Mesendoderm (in vitro differentiated cells): ENCODE data around the gene GJB3.

Experiments used
- DNase-seq: peaks from one replicate; pipeline ENCODE4 v3.0.0; 2013
- H2AK5ac ChIP-seq: 2 replicates; pipeline ENCODE4 v1.6.1; 2013; ENCODE audit warnings: low read length, inconsistent platforms
- H2BK120ac ChIP-seq: 2 replicates; pipeline ENCODE4 v1.6.1; 2013; ENCODE audit warnings: low read depth, mild to moderate bottlenecking, low read length, moderate library complexity, mixed read lengths
- H2BK15ac ChIP-seq: replicated peaks from 2 replicates; pipeline ENCODE4 v1.6.1; 2013; ENCODE audit warnings: low read depth, mild to moderate bottlenecking, moderate library complexity
- H2BK5ac ChIP-seq: 2 replicates; pipeline ENCODE4 v1.6.1; 2013; ENCODE audit warnings: low read length, inconsistent platforms
- H3K18ac ChIP-seq: 2 replicates; pipeline ENCODE4 v1.6.1; 2013; ENCODE audit warnings: mild to moderate bottlenecking, low read length, mixed read lengths
- H3K23ac ChIP-seq: one replicate; pipeline ENCODE4 v1.6.1; 2013; ENCODE audit warnings: low read length
- H3K27ac ChIP-seq: 2 replicates; pipeline ENCODE4 v1.5.1; 2013; ENCODE audit warnings: low read depth, mild to moderate bottlenecking, inconsistent platforms, low read length, moderate library complexity
- H3K27me3 ChIP-seq: 2 replicates; pipeline ENCODE4 v1.6.1; 2013; ENCODE audit warnings: low read length, control low read depth, mild to moderate bottlenecking, inconsistent platforms; ENCODE audit not compliant: insufficient read depth, poor library complexity
- H3K36me3 ChIP-seq: 2 replicates; pipeline ENCODE4 v1.6.1; 2013; ENCODE audit warnings: low read length, inconsistent platforms; ENCODE audit not compliant: control insufficient read depth, insufficient read depth
- H3K4ac ChIP-seq: one replicate; pipeline ENCODE4 v1.6.1; 2013; ENCODE audit warnings: low read depth, mild to moderate bottlenecking, low read length, moderate library complexity
- H3K4me1 ChIP-seq: 2 replicates; pipeline ENCODE4 v1.6.1; 2013; ENCODE audit warnings: low read depth, low read length, inconsistent platforms; ENCODE audit not compliant: control insufficient read depth
- H3K4me2 ChIP-seq: 2 replicates; pipeline ENCODE4 v1.6.1; 2013; ENCODE audit warnings: low read length
- H3K4me3 ChIP-seq: 2 replicates; pipeline ENCODE4 v1.5.1; 2013; ENCODE audit warnings: mild to moderate bottlenecking, low read length
- H3K56ac ChIP-seq: one replicate; pipeline ENCODE4 v1.6.1; 2013; ENCODE audit warnings: low read length
- H3K79me1 ChIP-seq: 2 replicates; pipeline ENCODE4 v1.6.1; 2013; ENCODE audit warnings: low read length, inconsistent platforms
- H3K79me2 ChIP-seq: 2 replicates; pipeline ENCODE4 v1.6.1; 2013; ENCODE audit warnings: mild to moderate bottlenecking, low read length; ENCODE audit not compliant: control insufficient read depth, insufficient read depth
- H3K9ac ChIP-seq: 2 replicates; pipeline ENCODE4 v1.6.1; 2013; ENCODE audit warnings: low read length, inconsistent platforms
- H4K5ac ChIP-seq: one replicate; pipeline ENCODE4 v1.6.1; 2013; ENCODE audit warnings: low read length
- H4K8ac ChIP-seq: one replicate; pipeline ENCODE4 v1.6.1; 2013; ENCODE audit warnings: low read depth, mild to moderate bottlenecking, control low read depth, low read length, moderate library complexity
- WGBS: extraction: QIAGEN DNeasy Blood & Tissue Kit; methylation state at CpG from one replicate; pipeline ENCODE4 v1.1.7; 2013; ENCODE audit warnings: low lambda C conversion rate, missing lambda C conversion rate; ENCODE audit not compliant: insufficient coverage; ENCODE audit errors: extremely low coverage; 5-methylcytosine and 5-hydroxymethylcytosine counted together

GJB3 gene

DNA sequence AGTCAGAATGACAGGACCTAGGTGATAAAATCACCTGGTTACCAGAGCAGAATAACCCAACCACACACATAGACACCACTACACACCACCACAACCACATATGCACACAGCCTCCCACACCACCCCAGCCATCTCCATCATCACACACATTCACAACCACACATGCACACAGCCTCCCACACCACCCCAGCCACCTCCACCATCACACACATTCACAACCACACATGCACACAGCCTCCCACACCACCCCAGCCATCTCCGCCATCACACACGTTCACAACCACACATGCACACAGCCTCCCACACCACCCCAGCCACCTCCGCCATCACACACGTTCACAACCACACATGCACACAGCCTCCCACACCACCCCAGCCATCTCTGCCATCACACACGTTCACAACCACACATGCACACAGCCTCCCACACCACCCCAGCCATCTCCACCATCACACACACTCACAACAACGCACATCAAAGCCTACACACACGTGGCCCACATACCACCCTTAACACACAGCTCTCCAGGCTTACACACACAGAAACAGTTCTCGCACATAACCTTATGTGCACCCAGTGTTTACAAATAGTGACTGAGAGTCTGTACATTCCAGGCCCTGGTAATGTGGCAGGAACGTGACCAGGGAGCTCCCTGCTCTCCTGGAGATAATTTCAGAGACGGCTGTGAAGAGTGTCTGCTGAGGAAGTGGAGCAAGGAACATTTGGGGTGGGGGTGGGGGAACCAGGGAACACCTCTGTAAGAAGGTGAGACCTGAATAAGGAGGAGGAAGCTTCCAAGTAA lies 3.3 kb upstream of the GJB3 start:
- Histone ChIP-seq H3K79me2 (no peaks in the 10 kb centered on the region), H3K27me3 (no peaks in the 10 kb centered on the region), H4K5ac (no peak overlapping the region), H3K4ac (no peak overlapping the region), H2BK5ac (no peak overlapping the region), H3K56ac (peak overlapping the region; percentile 3), H3K36me3 (no peaks in the 10 kb centered on the region), H4K8ac (no peak overlapping the region), H3K18ac (no peak overlapping the region), H2BK120ac (no peak overlapping the region), H3K27ac (no peak overlapping the region), H3K9ac (no peak overlapping the region), H3K4me2 (no peak overlapping the region), H3K79me1 (no peaks in the 10 kb centered on the region), H3K23ac (no peak overlapping the region), H3K4me1 (peaks cover 2% of the 10 kb centered on the region), H3K4me3 (no peak overlapping the region), H2BK15ac (no peak overlapping the region), H2AK5ac (no peak overlapping the region)
- 100% methylated on average over 2 of the region's 10 CpGs for WGBS
- no peak for DNase-seq

DNA sequence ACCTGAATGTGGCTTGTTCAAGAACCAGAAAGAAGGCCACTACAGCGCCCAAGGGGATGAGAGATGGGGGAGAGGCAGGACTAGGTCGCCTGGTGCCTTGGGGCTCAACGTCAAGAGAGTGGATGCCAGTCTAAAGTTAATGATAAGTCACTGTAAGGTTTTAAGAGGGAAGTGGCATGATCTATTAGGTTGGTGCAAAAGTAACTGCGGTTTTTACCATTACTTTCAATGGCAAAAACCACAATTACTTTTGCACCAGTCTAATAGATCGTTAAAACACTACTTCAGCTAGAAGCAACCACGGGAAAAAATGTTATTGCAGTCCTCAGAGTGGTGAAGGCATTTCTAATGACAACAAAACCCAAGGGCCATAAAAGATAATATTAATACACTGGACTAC lies 2.6 kb upstream of the GJB3 start:
- Histone ChIP-seq H3K79me1 (no peaks in the 10 kb centered on the region), H3K36me3 (no peaks in the 10 kb centered on the region), H2BK120ac (no peak overlapping the region), H3K4me1 (peaks cover 2% of the 10 kb centered on the region), H3K23ac (no peak overlapping the region), H3K4me3 (no peak overlapping the region), H3K4ac (no peak overlapping the region), H4K5ac (no peak overlapping the region), H2BK5ac (no peak overlapping the region), H3K56ac (peak overlapping the region; percentile 25), H3K18ac (no peak overlapping the region), H4K8ac (no peak overlapping the region), H3K79me2 (no peaks in the 10 kb centered on the region), H3K9ac (no peak overlapping the region), H3K4me2 (no peak overlapping the region), H2BK15ac (no peak overlapping the region), H2AK5ac (no peak overlapping the region), H3K27me3 (no peaks in the 10 kb centered on the region), H3K27ac (no peak overlapping the region)
- DNase-seq = no peak
- WGBS = no CpG with 5 or more reads among the region's 6 CpGs

DNA sequence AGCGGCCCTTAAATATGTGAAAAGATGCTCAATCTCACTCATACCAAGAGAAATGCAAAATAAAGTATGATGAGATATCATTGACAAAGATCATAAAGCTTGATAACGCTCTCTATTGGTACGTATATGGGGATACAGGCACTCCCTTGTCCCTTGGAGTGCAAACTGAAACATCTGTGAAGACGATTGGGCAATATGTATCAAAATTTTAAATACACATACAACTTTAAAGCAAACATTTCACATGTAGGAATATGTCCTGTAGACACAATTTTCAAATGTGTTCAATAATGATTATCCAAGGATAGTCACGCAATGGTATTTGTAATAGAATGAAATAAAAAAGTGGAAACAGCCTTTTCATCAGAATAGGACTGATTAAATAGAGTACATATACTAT lies 2.0 kb upstream of the GJB3 start:
- H3K23ac ChIP-seq = no peak overlapping the region
- no peak overlapping the region for H4K8ac ChIP-seq
- H3K4ac ChIP-seq = no peak overlapping the region
- no peak overlapping the region for H3K27ac ChIP-seq
- H2BK15ac ChIP-seq = no peak overlapping the region
- no peak overlapping the region for H3K4me2 ChIP-seq
- H3K27me3 ChIP-seq = no peaks in the 10 kb centered on the region
- H3K56ac ChIP-seq = no peak overlapping the region
- no peak for DNase-seq
- H3K9ac ChIP-seq = no peak overlapping the region
- peaks cover 2% of the 10 kb centered on the region for H3K4me1 ChIP-seq
- no peak overlapping the region for H3K18ac ChIP-seq
- WGBS = no CpG with 5 or more reads among the region's 5 CpGs
- no peak overlapping the region for H2AK5ac ChIP-seq
- H2BK120ac ChIP-seq = no peak overlapping the region
- H3K79me1 ChIP-seq = no peaks in the 10 kb centered on the region
- no peaks in the 10 kb centered on the region for H3K79me2 ChIP-seq
- H4K5ac ChIP-seq = no peak overlapping the region
- no peak overlapping the region for H2BK5ac ChIP-seq
- H3K4me3 ChIP-seq = no peak overlapping the region
- H3K36me3 ChIP-seq = no peaks in the 10 kb centered on the region

DNA sequence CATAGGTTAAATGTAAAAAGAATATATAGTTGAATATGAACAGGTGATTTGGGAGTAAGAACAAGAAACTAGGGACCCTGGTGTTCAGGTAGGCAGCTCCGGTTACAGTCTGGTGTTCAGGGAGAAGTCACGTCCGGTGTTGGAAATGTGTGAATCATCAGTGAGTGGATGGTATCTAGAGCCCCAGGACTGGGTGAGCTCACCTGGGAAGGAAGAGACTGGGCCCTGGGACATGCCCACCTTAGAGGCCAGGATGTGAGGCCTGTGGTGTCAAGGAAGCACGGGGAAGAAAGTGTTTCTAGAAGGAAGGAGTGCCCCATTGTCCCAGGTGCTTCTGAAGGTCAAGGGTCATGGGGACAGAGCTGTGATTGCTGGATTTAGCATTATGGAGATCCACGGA lies 1.5 kb upstream of the GJB3 start:
- Histone ChIP-seq H3K4me1 (peaks cover 2% of the 10 kb centered on the region), H3K18ac (no peak overlapping the region), H3K9ac (no peak overlapping the region), H2BK120ac (no peak overlapping the region), H3K4me3 (no peak overlapping the region), H2BK15ac (no peak overlapping the region), H2BK5ac (no peak overlapping the region), H3K56ac (no peak overlapping the region), H3K23ac (no peak overlapping the region), H4K5ac (no peak overlapping the region), H3K79me1 (no peaks in the 10 kb centered on the region), H3K27me3 (no peaks in the 10 kb centered on the region), H3K4ac (no peak overlapping the region), H3K4me2 (no peak overlapping the region), H3K79me2 (no peaks in the 10 kb centered on the region), H3K36me3 (no peaks in the 10 kb centered on the region), H2AK5ac (no peak overlapping the region), H4K8ac (no peak overlapping the region), H3K27ac (no peak overlapping the region)
- DNase-seq = no peak
- WGBS = no CpG with 5 or more reads among the region's 5 CpGs

DNA sequence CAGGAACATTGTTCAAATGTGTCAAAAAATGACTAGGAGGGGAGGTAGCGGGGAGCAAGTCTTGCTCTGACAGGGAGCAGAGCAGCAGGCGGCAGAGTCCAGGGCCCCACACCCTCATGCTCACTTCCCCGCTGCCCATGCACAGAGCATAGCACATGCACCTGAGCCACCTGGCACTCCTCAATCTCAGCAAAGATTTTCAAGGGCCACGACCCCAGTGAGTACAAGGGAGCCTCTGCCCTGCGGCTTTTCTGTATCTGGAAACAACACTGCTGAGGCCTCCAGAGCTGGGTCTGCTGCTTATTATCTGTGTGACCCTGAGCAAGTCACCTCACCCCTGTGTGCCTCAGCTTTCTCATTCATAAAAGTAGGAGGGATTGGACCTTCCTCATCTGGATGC lies 1.1 kb upstream of the GJB3 start:
- no peak overlapping the region for H2BK5ac ChIP-seq
- H3K18ac ChIP-seq = no peak overlapping the region
- no CpG with 5 or more reads among the region's 5 CpGs for WGBS
- no peak overlapping the region for H2AK5ac ChIP-seq
- H3K79me1 ChIP-seq = no peaks in the 10 kb centered on the region
- H3K4me3 ChIP-seq = no peak overlapping the region
- no peaks in the 10 kb centered on the region for H3K27me3 ChIP-seq
- H3K36me3 ChIP-seq = no peaks in the 10 kb centered on the region
- no peak overlapping the region for H3K4me2 ChIP-seq
- no peak overlapping the region for H3K27ac ChIP-seq
- H3K23ac ChIP-seq = no peak overlapping the region
- H4K5ac ChIP-seq = no peak overlapping the region
- no peak overlapping the region for H3K9ac ChIP-seq
- no peak overlapping the region for H3K56ac ChIP-seq
- H3K4me1 ChIP-seq = peaks cover 2% of the 10 kb centered on the region
- no peak for DNase-seq
- no peak overlapping the region for H3K4ac ChIP-seq
- H2BK120ac ChIP-seq = no peak overlapping the region
- H4K8ac ChIP-seq = no peak overlapping the region
- no peaks in the 10 kb centered on the region for H3K79me2 ChIP-seq
- H2BK15ac ChIP-seq = no peak overlapping the region

DNA sequence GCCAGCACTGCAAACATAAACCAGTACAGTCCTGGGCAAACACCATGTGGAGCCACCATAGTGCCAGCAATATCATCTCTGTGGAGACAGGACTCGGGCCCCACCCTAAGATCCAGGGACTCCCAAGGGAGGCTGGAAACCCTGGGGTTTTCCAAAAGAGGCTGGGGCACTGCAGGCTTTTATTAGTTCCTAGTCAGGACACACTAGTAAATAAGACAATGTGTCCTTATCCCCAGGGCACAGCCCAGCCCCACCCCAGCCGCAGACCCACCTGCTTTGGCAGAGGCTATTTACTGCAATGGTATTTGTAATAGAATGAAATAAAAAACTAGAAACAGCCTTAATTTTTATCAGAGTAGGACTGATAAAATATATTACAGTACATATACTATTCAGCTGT lies 486 bp upstream of the GJB3 start:
- Histone ChIP-seq H3K27me3 (no peaks in the 10 kb centered on the region), H2BK15ac (no peak overlapping the region), H3K79me1 (no peaks in the 10 kb centered on the region), H3K4ac (no peak overlapping the region), H4K8ac (no peak overlapping the region), H3K27ac (no peak overlapping the region), H3K36me3 (no peaks in the 10 kb centered on the region), H3K9ac (no peak overlapping the region), H3K4me1 (peaks cover 2% of the 10 kb centered on the region), H3K4me2 (no peak overlapping the region), H4K5ac (no peak overlapping the region), H2AK5ac (no peak overlapping the region), H3K4me3 (no peak overlapping the region), H2BK120ac (no peak overlapping the region), H3K23ac (no peak overlapping the region), H3K56ac (no peak overlapping the region), H3K79me2 (no peaks in the 10 kb centered on the region), H3K18ac (no peak overlapping the region), H2BK5ac (no peak overlapping the region)
- no peak for DNase-seq
- no CpG with 5 or more reads among the region's 2 CpGs for WGBS
